ENCODE results near the gene DNMBP. TPM values are rescaled to one million over a fixed set of nuclear protein-coding genes. Genes with fewer than 3 reads are reported as not detected.
"Not testable (repeated sequence)": the region's sequence is repeated elsewhere in the genome, so short reads cannot be mapped to it uniquely, and the experiment has no call there.

The DNMBP gene
- total RNA-seq, 4 donors from 2014 or later = 17.9 to 37.6 (median 20.6) TPM

GRCh38 chr10:99965700-99966099, 44.0 kb downstream of the DNMBP start:
- Histone ChIP-seq H3K27me3 (no peaks in the 10 kb centered on the region), H3K36me3 (peaks cover 0 to 35% of the 10 kb centered on the region in 2 donors), H3K27ac (no peak overlapping the region), H3K4me3 (no peak overlapping the region), H3K9me3 (no peaks in the 10 kb centered on the region), H3K4me1 (peaks cover 0 to 6% (median 5%) of the 10 kb centered on the region in 3 donors)
- no peak for ATAC-seq
- TF ChIP-seq EP300 (IDR thresholded peaks at IDR 0.05) (no peak), POLR2A (IDR thresholded peaks at IDR 0.05) (no peak), CTCF (IDR thresholded peaks at IDR 0.05) (no peak), POLR2AphosphoS5 (IDR thresholded peaks at IDR 0.05) (no peak)
- 70 to 79% methylated on average over 2 of the region's 4 CpGs for WGBS, 2 donors (ENCODE audit: low coverage in 1 of 2)

GRCh38 chr10:99964791-99965190, 45.0 kb downstream of the DNMBP start:
- H3K9me3 ChIP-seq = no peaks in the 10 kb centered on the region
- H3K4me1 ChIP-seq = peaks cover 0 to 6% (median 5%) of the 10 kb centered on the region in 3 donors
- H3K36me3 ChIP-seq = peaks cover 0 to 26% of the 10 kb centered on the region in 2 donors
- H3K27me3 ChIP-seq = no peaks in the 10 kb centered on the region
- TF ChIP-seq POLR2AphosphoS5 (IDR thresholded peaks at IDR 0.05) (no peak), CTCF (IDR thresholded peaks at IDR 0.05) (no peak), EP300 (IDR thresholded peaks at IDR 0.05) (no peak), POLR2A (IDR thresholded peaks at IDR 0.05) (no peak)
- H3K4me3 ChIP-seq = no peak overlapping the region
- WGBS, 2 donors (ENCODE audit: low coverage in 1 of 2) = 97 to 100% methylated on average over 2 to 7 of the region's 7 CpGs
- no peak overlapping the region for H3K27ac ChIP-seq
- ATAC-seq = no peak

- Histone ChIP-seq H3K27ac (peak overlapping the region in 2 of 4 donors; percentile 13 to 17), H3K36me3 (peaks cover 0 to 15% of the 10 kb centered on the region in 2 donors)
- 56 to 80% methylated on average over 1 to 3 of the region's 7 CpGs for WGBS, 2 donors (ENCODE audit: low coverage in 1 of 2)
- peak; percentile 60 for ATAC-seq
- H3K27me3 ChIP-seq, H3K4me3 ChIP-seq, H3K4me1 ChIP-seq, H3K9me3 ChIP-seq: not testable (repeated sequence)
Observed at GRCh38 chr10:99963467-99964165, 46.1 kb downstream of the DNMBP start.

- H3K27me3 ChIP-seq = no peaks in the 10 kb centered on the region
- H3K4me1 ChIP-seq = peaks cover 0 to 16% (median 0%) of the 10 kb centered on the region in 3 donors
- H3K27ac ChIP-seq = peak overlapping the region in 1 of 4 donors; percentile 37
- H3K36me3 ChIP-seq = peaks cover 0 to 31% of the 10 kb centered on the region in 2 donors
- no peak overlapping the region for H3K4me3 ChIP-seq
- no peak for TF ChIP-seq POLR2A (IDR thresholded peaks at IDR 0.05)
- ATAC-seq = no peak
- H3K9me3 ChIP-seq = no peaks in the 10 kb centered on the region
- 59% methylated on average over 6 of the region's 6 CpGs for WGBS, 2 donors (ENCODE audit: low coverage in 1 of 2)
Observed at GRCh38 chr10:99958806-99959205, 50.9 kb downstream of the DNMBP start.

GRCh38 chr10:99958302-99958701, 51.4 kb downstream of the DNMBP start:
- H3K36me3 ChIP-seq = peaks cover 0 to 35% of the 10 kb centered on the region in 2 donors
- peak overlapping the region in 2 of 4 donors; percentile 28 to 37 for H3K27ac ChIP-seq
- WGBS, 2 donors (ENCODE audit: low coverage in 1 of 2) = 12 to 17% methylated on average over 2 of the region's 2 CpGs
- TF ChIP-seq POLR2A (IDR thresholded peaks at IDR 0.05) (no peak), POLR2AphosphoS5 (IDR thresholded peaks at IDR 0.05) (no peak), EP300 (IDR thresholded peaks at IDR 0.05) (no peak), CTCF (IDR thresholded peaks at IDR 0.05) (no peak)
- no peak for ATAC-seq
- no peaks in the 10 kb centered on the region for H3K27me3 ChIP-seq
- H3K4me3 ChIP-seq = no peak overlapping the region
- peaks cover 0 to 16% (median 0%) of the 10 kb centered on the region in 3 donors for H3K4me1 ChIP-seq
- no peaks in the 10 kb centered on the region for H3K9me3 ChIP-seq

GRCh38 chr10:99953510-99953909, 56.2 kb downstream of the DNMBP start:
- peaks cover 0 to 59% of the 10 kb centered on the region in 2 donors for H3K36me3 ChIP-seq
- peaks cover 0 to 14% (median 0%) of the 10 kb centered on the region in 3 donors for H3K4me1 ChIP-seq
- not testable (repeated sequence) for ATAC-seq, H3K27ac ChIP-seq, H3K27me3 ChIP-seq, H3K9me3 ChIP-seq, H3K4me3 ChIP-seq
- WGBS, 2 donors (ENCODE audit: low coverage in 1 of 2) = 49% methylated on average over 3 of the region's 3 CpGs; no CpG with 5 or more reads in 1 of the 2 donors
